SU-DHL-6 (cell line): ENCODE data around the gene ZNF70.

ENCODE experiments used
- H2AFZ ChIP-seq: fragments of 200-600 bp; sonication (generic); 2 replicates; pipeline ENCODE4 v1.6.1; 2014; ENCODE audit warnings: low read depth, mild to moderate bottlenecking, moderate library complexity, mixed read lengths, antibody characterized with exemption, low read length; ENCODE audit not compliant: severe bottlenecking
- H3F3A ChIP-seq: fragments of 200-600 bp; shearing (Covaris generic); 2 replicates; pipeline ENCODE4 v1.6.0; 2016; ENCODE audit warnings: antibody characterized with exemption, mild to moderate bottlenecking; ENCODE audit not compliant: insufficient read depth
- H3K27ac ChIP-seq: fragments of 200-600 bp; sonication (generic); 2 replicates; pipeline ENCODE4 v1.5.1; 2016; ENCODE audit warnings: low read depth, mild to moderate bottlenecking, low read length, moderate library complexity, mixed read lengths
- H3K27me3 ChIP-seq: fragments of 200-600 bp; sonication (generic), shearing (Covaris generic); 2 replicates; pipeline ENCODE4 v1.6.0; 2014; ENCODE audit warnings: mild to moderate bottlenecking, low read length
- H3K36me3 ChIP-seq: fragments of 200-600 bp; sonication (generic); 2 replicates; pipeline ENCODE4 v1.6.1; 2014; ENCODE audit warnings: mild to moderate bottlenecking, low read length, mixed read lengths
- H3K4me2 ChIP-seq: fragments of 300-600, 200-600 bp; shearing (Covaris generic), sonication (generic); 2 replicates; pipeline ENCODE4 v1.6.0; 2014; ENCODE audit warnings: low read length, low read depth, mild to moderate bottlenecking; ENCODE audit not compliant: poor library complexity, severe bottlenecking
- H3K4me3 ChIP-seq: fragments of 200-600 bp; sonication (generic); 2 replicates; pipeline ENCODE4 v1.5.1; 2014; ENCODE audit warnings: antibody characterized with exemption, low read length, mild to moderate bottlenecking, mixed read lengths; ENCODE audit not compliant: insufficient read depth, poor library complexity, severe bottlenecking
- H3K79me2 ChIP-seq: fragments of 200-600 bp; sonication (generic); 2 replicates; pipeline ENCODE4 v1.6.1; 2014; ENCODE audit warnings: mild to moderate bottlenecking, low read length, moderate library complexity; ENCODE audit not compliant: insufficient read depth
- H3K9ac ChIP-seq: fragments of 200-600 bp; sonication (generic); 2 replicates; pipeline ENCODE4 v1.7.0; 2014; ENCODE audit warnings: mild to moderate bottlenecking, low read length
- H3K9me2 ChIP-seq: fragments of 200-600 bp; sonication (generic); replicated peaks from 2 replicates; pipeline ENCODE4 v1.6.1; 2014; ENCODE audit warnings: low read length; ENCODE audit not compliant: insufficient read depth
- H3K9me3 ChIP-seq: fragments of 200-600 bp; sonication (generic); 2 replicates; pipeline ENCODE4 v1.6.1; 2014; ENCODE audit warnings: low read length, mixed read lengths; ENCODE audit not compliant: insufficient read depth
- H4K20me1 ChIP-seq: fragments of 200-600 bp; sonication (generic); 2 replicates; pipeline ENCODE4 v1.6.1; 2014; ENCODE audit warnings: low read depth, mild to moderate bottlenecking, antibody characterized with exemption, low read length, moderate library complexity, mixed read lengths
- EZH2phosphoT487 ChIP-seq: fragments of 200-600 bp; sonication (generic), shearing (Covaris generic); conservative IDR thresholded peaks from 2 replicates; pipeline ENCODE4 v1.6.1; 2018; ENCODE audit warnings: mild to moderate bottlenecking, antibody characterized with exemption, low read length, moderate library complexity, mixed read lengths
- TF ChIP-seq, protein P1 (sequence below): fragments of 200-600 bp; sonication (generic); IDR thresholded peaks from one replicate; pipeline ENCODE4 v1.5.1; 2017; ENCODE audit warnings: antibody characterized with exemption, mild to moderate bottlenecking, low read length, moderate library complexity; ENCODE audit not compliant: insufficient read depth, poor library complexity, severe bottlenecking

ZNF70 gene

DNA sequence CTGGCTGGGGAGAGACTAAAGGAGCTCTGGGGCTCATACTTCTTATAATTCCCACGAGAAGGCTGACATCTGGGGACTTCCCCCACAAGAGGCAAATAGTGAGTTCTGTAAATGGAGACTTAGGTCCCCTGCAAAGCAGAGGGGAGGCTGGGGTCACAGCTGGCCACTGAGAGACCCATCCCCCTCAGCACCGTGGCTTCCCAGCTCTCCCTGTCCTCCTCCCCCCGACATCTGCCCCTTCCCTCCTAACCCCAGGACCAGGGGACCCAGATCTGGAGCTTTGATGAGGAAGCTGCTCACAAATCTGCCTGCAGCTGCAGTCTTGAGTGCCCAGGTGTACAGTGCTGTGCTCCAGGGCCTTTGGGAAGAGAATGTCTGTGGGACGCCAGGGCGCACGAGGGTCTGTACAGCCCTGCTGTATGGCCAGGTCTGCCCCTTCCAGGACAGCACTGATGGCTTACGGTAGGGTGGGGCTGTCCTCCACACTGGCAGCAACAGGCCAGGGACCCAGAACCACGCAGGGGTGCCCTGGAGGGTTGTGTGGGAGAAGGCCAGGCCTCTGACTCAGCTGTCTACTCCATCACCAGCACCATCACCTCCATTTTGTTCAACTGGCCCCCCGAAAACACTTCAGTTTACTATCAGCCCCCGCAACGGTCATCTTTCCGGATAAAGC is 59.0 kb downstream of the ZNF70 start:
- no peak for TF ChIP-seq EZH2phosphoT487
- TF ChIP-seq, protein P1, sequence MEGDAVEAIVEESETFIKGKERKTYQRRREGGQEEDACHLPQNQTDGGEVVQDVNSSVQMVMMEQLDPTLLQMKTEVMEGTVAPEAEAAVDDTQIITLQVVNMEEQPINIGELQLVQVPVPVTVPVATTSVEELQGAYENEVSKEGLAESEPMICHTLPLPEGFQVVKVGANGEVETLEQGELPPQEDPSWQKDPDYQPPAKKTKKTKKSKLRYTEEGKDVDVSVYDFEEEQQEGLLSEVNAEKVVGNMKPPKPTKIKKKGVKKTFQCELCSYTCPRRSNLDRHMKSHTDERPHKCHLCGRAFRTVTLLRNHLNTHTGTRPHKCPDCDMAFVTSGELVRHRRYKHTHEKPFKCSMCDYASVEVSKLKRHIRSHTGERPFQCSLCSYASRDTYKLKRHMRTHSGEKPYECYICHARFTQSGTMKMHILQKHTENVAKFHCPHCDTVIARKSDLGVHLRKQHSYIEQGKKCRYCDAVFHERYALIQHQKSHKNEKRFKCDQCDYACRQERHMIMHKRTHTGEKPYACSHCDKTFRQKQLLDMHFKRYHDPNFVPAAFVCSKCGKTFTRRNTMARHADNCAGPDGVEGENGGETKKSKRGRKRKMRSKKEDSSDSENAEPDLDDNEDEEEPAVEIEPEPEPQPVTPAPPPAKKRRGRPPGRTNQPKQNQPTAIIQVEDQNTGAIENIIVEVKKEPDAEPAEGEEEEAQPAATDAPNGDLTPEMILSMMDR = no peak

DNA sequence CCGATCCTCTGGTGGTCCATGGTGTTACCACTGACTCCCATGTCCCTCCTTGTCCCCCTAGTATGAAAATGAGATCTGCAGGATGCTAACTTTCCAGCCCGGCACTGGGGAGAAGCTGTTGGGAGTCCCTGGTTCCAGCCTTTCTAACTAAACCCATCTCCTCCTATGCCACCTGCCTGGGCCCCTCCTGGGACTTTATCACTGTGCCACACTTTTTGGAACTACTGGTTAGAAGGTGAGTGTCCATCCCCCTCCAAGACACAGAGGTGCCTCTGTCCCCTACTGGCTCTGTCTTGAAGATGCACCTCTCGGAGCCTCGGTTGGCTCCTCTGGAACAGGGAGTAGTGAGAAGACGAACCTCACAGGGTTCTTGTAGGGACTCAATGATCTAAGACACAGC is 60.2 kb downstream of the ZNF70 start, which contains the start of gene RGL4:
Gene RGL4 (plus strand): TSS at position 301 of the 400 bp plus-strand sequence. CDS start 1,018 bp downstream, outside the sequence.
- Histone ChIP-seq H4K20me1 (no peaks in the 10 kb centered on the region), H2AFZ (no peak within 1 kb of the TSS), H3K9me2 (no peaks in the 10 kb centered on the region), H3K27ac (no peak within 1 kb of the TSS), H3K79me2 (no peaks in the 10 kb centered on the region), H3K36me3 (no peaks in the 10 kb centered on the region), H3K9me3 (no peaks in the 10 kb centered on the region), H3K4me3 (no peak within 1 kb of the TSS), H3F3A (no peaks in the 10 kb centered on the region), H3K27me3 (no peaks in the 10 kb centered on the region), H3K9ac (no peak within 1 kb of the TSS), H3K4me2 (no peak within 1 kb of the TSS)
- TF ChIP-seq EZH2phosphoT487 = no peak
- TF ChIP-seq, protein P1 = no peak

More for the DNA sequence above, 59.0 kb downstream of the ZNF70 start:
- Histone ChIP-seq H3K4me3 (no peak overlapping the region), H3K27me3 (no peaks in the 10 kb centered on the region), H3K9ac (no peak overlapping the region), H3K79me2 (no peaks in the 10 kb centered on the region), H2AFZ (no peak overlapping the region), H3F3A (no peaks in the 10 kb centered on the region), H4K20me1 (no peaks in the 10 kb centered on the region), H3K27ac (no peak overlapping the region), H3K9me2 (no peaks in the 10 kb centered on the region), H3K36me3 (no peaks in the 10 kb centered on the region), H3K4me2 (no peak overlapping the region), H3K9me3 (no peaks in the 10 kb centered on the region)

DNA sequence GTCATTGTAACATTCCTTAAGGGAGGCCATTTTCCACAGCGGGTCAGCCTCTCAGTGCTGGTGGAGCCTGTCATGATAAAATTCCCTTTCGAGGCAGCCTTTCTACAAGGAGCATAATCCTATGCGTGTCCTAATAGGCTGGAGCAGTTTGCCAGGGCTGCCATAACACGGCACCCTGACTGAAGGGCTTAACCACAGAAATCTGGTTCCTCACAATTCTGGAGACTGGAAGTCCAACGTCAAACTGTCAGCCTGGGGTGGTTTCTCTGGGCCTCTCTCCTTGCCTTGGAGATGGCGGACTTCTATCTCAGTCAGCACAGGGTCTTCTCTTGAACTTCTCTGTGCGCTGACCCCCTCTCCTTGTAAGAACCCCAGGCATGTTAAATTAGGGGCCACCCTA is 61.5 kb downstream of the ZNF70 start:
- no peaks in the 10 kb centered on the region for H4K20me1 ChIP-seq
- no peak overlapping the region for H3K27ac ChIP-seq
- H2AFZ ChIP-seq = no peak overlapping the region
- no peaks in the 10 kb centered on the region for H3K27me3 ChIP-seq
- H3F3A ChIP-seq = no peaks in the 10 kb centered on the region
- TF ChIP-seq, protein P1 = no peak
- TF ChIP-seq EZH2phosphoT487 = no peak
- no peaks in the 10 kb centered on the region for H3K9me3 ChIP-seq
- H3K79me2 ChIP-seq = no peaks in the 10 kb centered on the region
- no peak overlapping the region for H3K4me3 ChIP-seq
- no peak overlapping the region for H3K4me2 ChIP-seq
- H3K9me2 ChIP-seq = no peaks in the 10 kb centered on the region
- no peaks in the 10 kb centered on the region for H3K36me3 ChIP-seq
- H3K9ac ChIP-seq = no peak overlapping the region
